HL-60 (cell line): ENCODE results near the gene TANK.
A peak's percentile ranks its signal among the peaks of the same experiment; 100 is the strongest.

Experiments used
- CTCF ChIP-seq: IDR thresholded peaks from one replicate; pipeline ENCODE4 v1.5.1; 2011; ENCODE audit warnings: low read length, control low read depth, inconsistent platforms; ENCODE audit not compliant: insufficient read depth
- POLR2AphosphoS5 ChIP-seq: IDR thresholded peaks from 2 replicates; pipeline ENCODE4 v1.6.1; 2012; ENCODE audit warnings: low read depth

GRCh38 chr2:161160226-161161073, at the start of gene TANK:
- TF ChIP-seq CTCF (no peak), POLR2AphosphoS5 (peak; percentile 91)
